ENCODE data around the gene VSX2. TPM values are rescaled to one million over a fixed set of nuclear protein-coding genes. Genes with fewer than 3 reads are reported as not detected.

VSX2 gene
- polyA plus RNA-seq, 2 donors: not detected

- Histone ChIP-seq H3K9me3 (ENCODE audit: control insufficient read depth in 2 of 2, insufficient read depth in 1 of 2, low read depth in 1 of 2, low read length in 1 of 2) (peaks cover 0 to 2% of the 10 kb centered on the region in 2 donors), H3K27me3 (ENCODE audit: control insufficient read depth in 1 of 2, insufficient read depth in 2 of 2, low read length in 2 of 2) (peaks cover 15 to 46% of the 10 kb centered on the region in 2 donors), H3K27ac (ENCODE audit: low read depth in 2 of 2, low read length in 1 of 2) (no peak overlapping the region), H3K4me1 (ENCODE audit: control insufficient read depth in 2 of 2, insufficient read depth in 2 of 2, low read length in 1 of 2) (peaks cover 11 to 16% of the 10 kb centered on the region in 2 donors), H3K36me3 (ENCODE audit: control insufficient read depth in 2 of 2, insufficient read depth in 2 of 2, low read length in 1 of 2) (no peaks in the 10 kb centered on the region), H3K4me3 (ENCODE audit: low read depth in 1 of 2, low read length in 2 of 2) (no peak overlapping the region)
- 35 to 36% methylated on average over 4 of the region's 4 CpGs for WGBS, 2 donors
Measured at GRCh38 chr14:74242780-74243042, 3.5 kb downstream of the VSX2 start.

- Histone ChIP-seq H3K27ac (ENCODE audit: low read depth in 2 of 2, low read length in 1 of 2) (no peak overlapping the region), H3K27me3 (ENCODE audit: control insufficient read depth in 1 of 2, insufficient read depth in 2 of 2, low read length in 2 of 2) (peaks cover 15 to 46% of the 10 kb centered on the region in 2 donors), H3K36me3 (ENCODE audit: control insufficient read depth in 2 of 2, insufficient read depth in 2 of 2, low read length in 1 of 2) (no peaks in the 10 kb centered on the region), H3K9me3 (ENCODE audit: control insufficient read depth in 2 of 2, insufficient read depth in 1 of 2, low read depth in 1 of 2, low read length in 1 of 2) (peaks cover 0 to 2% of the 10 kb centered on the region in 2 donors), H3K4me1 (ENCODE audit: control insufficient read depth in 2 of 2, insufficient read depth in 2 of 2, low read length in 1 of 2) (peaks cover 11 to 16% of the 10 kb centered on the region in 2 donors), H3K4me3 (ENCODE audit: low read depth in 1 of 2, low read length in 2 of 2) (no peak overlapping the region)
- WGBS, 2 donors: 19 to 20% methylated on average over 5 of the region's 5 CpGs
Measured at GRCh38 chr14:74243051-74243450, 3.8 kb downstream of the VSX2 start.

- no peaks in the 10 kb centered on the region for H3K36me3 ChIP-seq (ENCODE audit: control insufficient read depth in 2 of 2, insufficient read depth in 2 of 2, low read length in 1 of 2)
- H3K9me3 ChIP-seq (ENCODE audit: control insufficient read depth in 2 of 2, insufficient read depth in 1 of 2, low read depth in 1 of 2, low read length in 1 of 2): peaks cover 0 to 2% of the 10 kb centered on the region in 2 donors
- H3K27me3 ChIP-seq (ENCODE audit: control insufficient read depth in 1 of 2, insufficient read depth in 2 of 2, low read length in 2 of 2): peaks cover 15 to 42% of the 10 kb centered on the region in 2 donors
- H3K27ac ChIP-seq (ENCODE audit: low read depth in 2 of 2, low read length in 1 of 2): no peak overlapping the region
- no peak overlapping the region for H3K4me3 ChIP-seq (ENCODE audit: low read depth in 1 of 2, low read length in 2 of 2)
- H3K4me1 ChIP-seq (ENCODE audit: control insufficient read depth in 2 of 2, insufficient read depth in 2 of 2, low read length in 1 of 2): peaks cover 11 to 16% of the 10 kb centered on the region in 2 donors
- 12 to 17% methylated on average over 3 of the region's 3 CpGs for WGBS, 2 donors
Measured at GRCh38 chr14:74244115-74244514, 4.9 kb downstream of the VSX2 start.

- H3K36me3 ChIP-seq (ENCODE audit: control insufficient read depth in 2 of 2, insufficient read depth in 2 of 2, low read length in 1 of 2): no peaks in the 10 kb centered on the region
- H3K27ac ChIP-seq (ENCODE audit: low read depth in 2 of 2, low read length in 1 of 2): no peak overlapping the region
- no peak overlapping the region for H3K4me3 ChIP-seq (ENCODE audit: low read depth in 1 of 2, low read length in 2 of 2)
- no peaks in the 10 kb centered on the region for H3K9me3 ChIP-seq (ENCODE audit: control insufficient read depth in 2 of 2, insufficient read depth in 1 of 2, low read depth in 1 of 2, low read length in 1 of 2)
- WGBS, 2 donors: 66 to 69% methylated on average over 7 of the region's 7 CpGs
- H3K27me3 ChIP-seq (ENCODE audit: control insufficient read depth in 1 of 2, insufficient read depth in 2 of 2, low read length in 2 of 2): peaks cover 15 to 31% of the 10 kb centered on the region in 2 donors
- peaks cover 11 to 12% of the 10 kb centered on the region in 2 donors for H3K4me1 ChIP-seq (ENCODE audit: control insufficient read depth in 2 of 2, insufficient read depth in 2 of 2, low read length in 1 of 2)
Measured at GRCh38 chr14:74245292-74245691, 6.0 kb downstream of the VSX2 start.

GRCh38 chr14:74246542-74246941 is 7.3 kb downstream of the VSX2 start:
- H3K4me1 ChIP-seq (ENCODE audit: control insufficient read depth in 2 of 2, insufficient read depth in 2 of 2, low read length in 1 of 2): peaks cover 1% of the 10 kb centered on the region in 2 donors
- H3K4me3 ChIP-seq (ENCODE audit: low read depth in 1 of 2, low read length in 2 of 2): no peak overlapping the region
- H3K27me3 ChIP-seq (ENCODE audit: control insufficient read depth in 1 of 2, insufficient read depth in 2 of 2, low read length in 2 of 2): peaks cover 15 to 19% of the 10 kb centered on the region in 2 donors
- no peaks in the 10 kb centered on the region for H3K36me3 ChIP-seq (ENCODE audit: control insufficient read depth in 2 of 2, insufficient read depth in 2 of 2, low read length in 1 of 2)
- WGBS, 2 donors: 72 to 79% methylated on average over 8 of the region's 8 CpGs
- no peak overlapping the region for H3K27ac ChIP-seq (ENCODE audit: low read depth in 2 of 2, low read length in 1 of 2)
- no peaks in the 10 kb centered on the region for H3K9me3 ChIP-seq (ENCODE audit: control insufficient read depth in 2 of 2, insufficient read depth in 1 of 2, low read depth in 1 of 2, low read length in 1 of 2)

GRCh38 chr14:74248017-74248416 is 8.8 kb downstream of the VSX2 start:
- Histone ChIP-seq H3K27ac (ENCODE audit: low read depth in 2 of 2, low read length in 1 of 2) (no peak overlapping the region), H3K27me3 (ENCODE audit: control insufficient read depth in 1 of 2, insufficient read depth in 2 of 2, low read length in 2 of 2) (peaks cover 11 to 12% of the 10 kb centered on the region in 2 donors), H3K36me3 (ENCODE audit: control insufficient read depth in 2 of 2, insufficient read depth in 2 of 2, low read length in 1 of 2) (no peaks in the 10 kb centered on the region), H3K9me3 (ENCODE audit: control insufficient read depth in 2 of 2, insufficient read depth in 1 of 2, low read depth in 1 of 2, low read length in 1 of 2) (no peaks in the 10 kb centered on the region), H3K4me3 (ENCODE audit: low read depth in 1 of 2, low read length in 2 of 2) (no peak overlapping the region), H3K4me1 (ENCODE audit: control insufficient read depth in 2 of 2, insufficient read depth in 2 of 2, low read length in 1 of 2) (no peaks in the 10 kb centered on the region)
- 56 to 65% methylated on average over 6 of the region's 6 CpGs for WGBS, 2 donors

- Histone ChIP-seq H3K36me3 (ENCODE audit: control insufficient read depth in 2 of 2, insufficient read depth in 2 of 2, low read length in 1 of 2) (no peaks in the 10 kb centered on the region), H3K9me3 (ENCODE audit: control insufficient read depth in 2 of 2, insufficient read depth in 1 of 2, low read depth in 1 of 2, low read length in 1 of 2) (no peaks in the 10 kb centered on the region), H3K27me3 (ENCODE audit: control insufficient read depth in 1 of 2, insufficient read depth in 2 of 2, low read length in 2 of 2) (peaks cover 0 to 7% of the 10 kb centered on the region in 2 donors), H3K4me3 (ENCODE audit: low read depth in 1 of 2, low read length in 2 of 2) (no peak overlapping the region), H3K4me1 (ENCODE audit: control insufficient read depth in 2 of 2, insufficient read depth in 2 of 2, low read length in 1 of 2) (no peaks in the 10 kb centered on the region), H3K27ac (ENCODE audit: low read depth in 2 of 2, low read length in 1 of 2) (no peak overlapping the region)
- WGBS, 2 donors: 65 to 67% methylated on average over 12 of the region's 12 CpGs
Measured at GRCh38 chr14:74249433-74250375, 10.5 kb downstream of the VSX2 start.

- 76 to 77% methylated on average over 3 of the region's 3 CpGs for WGBS, 2 donors
- H3K27me3 ChIP-seq (ENCODE audit: control insufficient read depth in 1 of 2, insufficient read depth in 2 of 2, low read length in 2 of 2): no peaks in the 10 kb centered on the region
- no peak overlapping the region for H3K27ac ChIP-seq (ENCODE audit: low read depth in 2 of 2, low read length in 1 of 2)
- peaks cover 0 to 8% of the 10 kb centered on the region in 2 donors for H3K4me1 ChIP-seq (ENCODE audit: control insufficient read depth in 2 of 2, insufficient read depth in 2 of 2, low read length in 1 of 2)
- H3K36me3 ChIP-seq (ENCODE audit: control insufficient read depth in 2 of 2, insufficient read depth in 2 of 2, low read length in 1 of 2): no peaks in the 10 kb centered on the region
- H3K4me3 ChIP-seq (ENCODE audit: low read depth in 1 of 2, low read length in 2 of 2): no peak overlapping the region
- no peaks in the 10 kb centered on the region for H3K9me3 ChIP-seq (ENCODE audit: control insufficient read depth in 2 of 2, insufficient read depth in 1 of 2, low read depth in 1 of 2, low read length in 1 of 2)
Measured at GRCh38 chr14:74255281-74255680, 16.0 kb downstream of the VSX2 start.

- 2 to 3% methylated on average over 68 of the region's 68 CpGs for WGBS, 2 donors
- H3K27ac ChIP-seq (ENCODE audit: low read depth in 2 of 2, low read length in 1 of 2): no peak overlapping the region
- no peaks in the 10 kb centered on the region for H3K27me3 ChIP-seq (ENCODE audit: control insufficient read depth in 1 of 2, insufficient read depth in 2 of 2, low read length in 2 of 2)
- no peaks in the 10 kb centered on the region for H3K36me3 ChIP-seq (ENCODE audit: control insufficient read depth in 2 of 2, insufficient read depth in 2 of 2, low read length in 1 of 2)
- H3K9me3 ChIP-seq (ENCODE audit: control insufficient read depth in 2 of 2, insufficient read depth in 1 of 2, low read depth in 1 of 2, low read length in 1 of 2): no peaks in the 10 kb centered on the region
- H3K4me3 ChIP-seq (ENCODE audit: low read depth in 1 of 2, low read length in 2 of 2): peak overlapping the region; percentile 37 to 67
- H3K4me1 ChIP-seq (ENCODE audit: control insufficient read depth in 2 of 2, insufficient read depth in 2 of 2, low read length in 1 of 2): peaks cover 3 to 22% of the 10 kb centered on the region in 2 donors
Measured at GRCh38 chr14:74257078-74257940, 18.1 kb downstream of the VSX2 start.

All from esophagus (tissue), 2 donors.